Type B pancreatic cell (in vitro differentiated cells): ENCODE results near the gene SHC1. TPM values are rescaled to one million over a fixed set of nuclear protein-coding genes. Genes with fewer than 3 reads are reported as not detected.

ENCODE experiments used
- DNase-seq: peaks from one replicate; pipeline ENCODE4 v3.0.0; 2021; ENCODE audit warnings: mixed read lengths; ENCODE audit not compliant: unreplicated experiment; ENCODE audit errors: extremely low spot score
- H3K27ac Mint-ChIP-seq: 2 replicates; pipeline ENCODE4 v1.8.0; 2021; ENCODE audit warnings: mild to moderate bottlenecking, mixed read lengths
- H3K27me3 Mint-ChIP-seq: 2 replicates; pipeline ENCODE4 v1.8.0; 2021; ENCODE audit warnings: mixed read lengths
- H3K36me3 Mint-ChIP-seq: 2 replicates; pipeline ENCODE4 v1.8.0; 2021; ENCODE audit warnings: mixed read lengths
- H3K4me1 Mint-ChIP-seq: one replicate; pipeline ENCODE4 v1.8.0; 2021; ENCODE audit warnings: mixed read lengths; ENCODE audit not compliant: unreplicated experiment
- H3K4me3 Mint-ChIP-seq: 2 replicates; pipeline ENCODE4 v1.8.0; 2021; ENCODE audit warnings: mild to moderate bottlenecking, mixed read lengths
- H3K9me3 Mint-ChIP-seq: 2 replicates; pipeline ENCODE4 v1.8.0; 2021; ENCODE audit warnings: mixed read lengths
- CTCF ChIP-seq: fragments of 200-600 bp; sonication (generic); conservative IDR thresholded peaks from 2 replicates; pipeline ENCODE4 v1.5.0; 2021; ENCODE audit warnings: antibody characterized with exemption, mild to moderate bottlenecking
- total RNA-seq: library from RNA; stranded (reverse); gene quantifications from 2 replicates; pipeline ENCODE4 v1.2.1, GENCODE V29; 2021; ENCODE audit warnings: low replicate concordance

Gene SHC1
- total RNA-seq, 1 donor from 2014 or later: 87.8 TPM

- H3K36me3 Mint-ChIP-seq: no peaks in the 10 kb centered on the region
- peak overlapping the region; percentile 14 for H3K4me3 Mint-ChIP-seq
- H3K4me1 Mint-ChIP-seq: peaks cover 24% of the 10 kb centered on the region
- H3K9me3 Mint-ChIP-seq: no peaks in the 10 kb centered on the region
- H3K27ac Mint-ChIP-seq: no peak overlapping the region
- no peaks in the 10 kb centered on the region for H3K27me3 Mint-ChIP-seq
- TF ChIP-seq CTCF: no peak
- DNase-seq: no peak
Observed at GRCh38 chr1:154934358-154934948, 36.1 kb downstream of the SHC1 start.

GRCh38 chr1:154931940-154932487 is 38.5 kb downstream of the SHC1 start:
- Mint-ChIP-seq H3K27me3 (no peaks in the 10 kb centered on the region), H3K4me3 (no peak overlapping the region), H3K36me3 (peaks cover 8% of the 10 kb centered on the region), H3K9me3 (no peaks in the 10 kb centered on the region), H3K27ac (peak overlapping the region; percentile 34), H3K4me1 (peaks cover 4% of the 10 kb centered on the region)
- TF ChIP-seq CTCF: no peak
- no peak for DNase-seq

GRCh38 chr1:154926201-154926600 is 44.3 kb downstream of the SHC1 start:
- peaks cover 12% of the 10 kb centered on the region for H3K36me3 Mint-ChIP-seq
- no peak overlapping the region for H3K4me3 Mint-ChIP-seq
- no peak overlapping the region for H3K27ac Mint-ChIP-seq

GRCh38 chr1:154925335-154926170 is 45.0 kb downstream of the SHC1 start:
- no peak for DNase-seq
- Mint-ChIP-seq H3K36me3 (peaks cover 12% of the 10 kb centered on the region), H3K9me3 (no peaks in the 10 kb centered on the region), H3K27ac (no peak overlapping the region), H3K4me1 (no peaks in the 10 kb centered on the region), H3K27me3 (no peaks in the 10 kb centered on the region), H3K4me3 (no peak overlapping the region)
- TF ChIP-seq CTCF: no peak

More at GRCh38 chr1:154926201-154926600, 44.3 kb downstream of the SHC1 start:
- Mint-ChIP-seq H3K4me1 (no peaks in the 10 kb centered on the region), H3K9me3 (no peaks in the 10 kb centered on the region), H3K27me3 (no peaks in the 10 kb centered on the region)
- TF ChIP-seq CTCF: no peak
- no peak for DNase-seq

GRCh38 chr1:154923695-154924094 is 46.9 kb downstream of the SHC1 start:
- no peak for TF ChIP-seq CTCF
- Mint-ChIP-seq H3K36me3 (peaks cover 12% of the 10 kb centered on the region), H3K9me3 (no peaks in the 10 kb centered on the region), H3K27me3 (no peaks in the 10 kb centered on the region), H3K4me1 (no peaks in the 10 kb centered on the region), H3K27ac (no peak overlapping the region), H3K4me3 (no peak overlapping the region)
- DNase-seq: no peak
